ENCODE measurements around the gene SIMC1.

SIMC1 gene

GRCh38 chr5:176365351-176366231 is 127.4 kb downstream of the SIMC1 start, which contains the start of gene ARL10:
Gene ARL10, plus strand, starts transcription at chr5:176365487. Its CDS starts 77 bp downstream, at chr5:176365564.
- DNase-seq: peak; percentile 61

DNA sequence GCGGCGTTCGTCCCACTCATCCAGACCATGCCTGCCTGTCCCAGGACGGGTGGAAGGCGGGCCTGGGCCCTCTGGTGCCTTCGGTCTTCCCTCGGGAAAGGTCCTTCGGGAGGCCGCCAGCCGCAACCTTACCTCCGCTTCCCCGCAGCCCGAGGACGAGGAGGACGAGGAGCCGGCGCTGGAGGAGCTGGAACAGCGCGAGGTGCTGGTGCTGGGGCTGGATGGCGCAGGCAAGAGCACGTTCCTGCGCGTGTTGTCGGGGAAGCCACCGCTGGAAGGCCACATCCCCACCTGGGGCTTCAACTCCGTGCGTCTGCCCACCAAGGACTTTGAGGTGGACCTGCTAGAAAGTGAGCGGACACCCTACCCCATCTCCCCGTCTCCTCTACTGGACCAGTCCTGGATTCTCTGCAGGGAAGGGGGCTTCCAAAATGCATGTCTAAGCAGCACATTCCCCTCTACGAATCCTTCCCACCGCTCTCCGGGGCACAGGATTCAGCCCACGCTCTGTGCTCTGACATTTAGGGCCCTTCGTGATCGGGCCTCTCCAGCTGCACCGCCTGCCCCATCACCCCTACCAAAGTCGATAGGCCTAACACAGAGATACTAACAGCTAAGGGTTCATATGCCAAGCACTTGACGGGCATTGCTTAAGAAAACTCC is 128.1 kb downstream of the SIMC1 start:
- no peak for DNase-seq

GRCh38 chr5:176368726-176369125 is 130.5 kb downstream of the SIMC1 start:
- no peak for DNase-seq

DNA sequence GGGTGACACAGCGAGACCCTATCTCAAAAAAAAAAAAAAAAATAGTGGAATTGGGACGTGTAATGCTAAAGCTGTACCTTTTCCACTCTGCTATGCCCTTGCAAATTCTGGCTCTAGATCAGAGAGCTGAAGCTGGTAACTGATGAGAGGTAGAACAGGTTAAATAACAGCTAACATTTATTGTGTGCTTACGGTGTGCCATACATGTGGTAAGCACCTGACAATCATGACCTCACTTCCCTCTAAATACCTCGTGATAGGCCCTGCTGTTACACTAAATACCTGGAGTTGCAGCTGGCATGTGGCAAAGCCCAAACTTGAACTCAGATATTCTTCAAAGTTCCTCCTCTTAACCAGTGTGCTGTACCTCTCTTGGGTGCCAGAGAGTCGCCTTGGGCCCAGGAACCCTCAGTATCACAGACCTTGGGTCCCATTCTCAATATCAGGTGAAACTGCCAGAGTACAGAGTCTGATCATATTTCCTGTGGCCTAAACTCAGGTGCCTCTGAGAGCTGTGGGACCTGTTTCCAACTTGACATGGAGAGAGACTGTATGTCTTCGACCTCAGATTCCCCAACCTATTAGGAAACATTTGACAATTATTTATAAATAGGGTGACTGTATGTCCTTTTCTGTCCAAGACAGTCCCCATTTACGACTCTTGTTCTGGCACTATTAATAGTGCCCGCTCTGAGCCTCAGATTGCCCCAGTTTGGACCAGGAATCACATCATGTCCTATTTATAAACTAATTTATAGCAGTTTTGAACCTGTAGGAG is 131.9 kb downstream of the SIMC1 start:
- no peak for DNase-seq

DNA sequence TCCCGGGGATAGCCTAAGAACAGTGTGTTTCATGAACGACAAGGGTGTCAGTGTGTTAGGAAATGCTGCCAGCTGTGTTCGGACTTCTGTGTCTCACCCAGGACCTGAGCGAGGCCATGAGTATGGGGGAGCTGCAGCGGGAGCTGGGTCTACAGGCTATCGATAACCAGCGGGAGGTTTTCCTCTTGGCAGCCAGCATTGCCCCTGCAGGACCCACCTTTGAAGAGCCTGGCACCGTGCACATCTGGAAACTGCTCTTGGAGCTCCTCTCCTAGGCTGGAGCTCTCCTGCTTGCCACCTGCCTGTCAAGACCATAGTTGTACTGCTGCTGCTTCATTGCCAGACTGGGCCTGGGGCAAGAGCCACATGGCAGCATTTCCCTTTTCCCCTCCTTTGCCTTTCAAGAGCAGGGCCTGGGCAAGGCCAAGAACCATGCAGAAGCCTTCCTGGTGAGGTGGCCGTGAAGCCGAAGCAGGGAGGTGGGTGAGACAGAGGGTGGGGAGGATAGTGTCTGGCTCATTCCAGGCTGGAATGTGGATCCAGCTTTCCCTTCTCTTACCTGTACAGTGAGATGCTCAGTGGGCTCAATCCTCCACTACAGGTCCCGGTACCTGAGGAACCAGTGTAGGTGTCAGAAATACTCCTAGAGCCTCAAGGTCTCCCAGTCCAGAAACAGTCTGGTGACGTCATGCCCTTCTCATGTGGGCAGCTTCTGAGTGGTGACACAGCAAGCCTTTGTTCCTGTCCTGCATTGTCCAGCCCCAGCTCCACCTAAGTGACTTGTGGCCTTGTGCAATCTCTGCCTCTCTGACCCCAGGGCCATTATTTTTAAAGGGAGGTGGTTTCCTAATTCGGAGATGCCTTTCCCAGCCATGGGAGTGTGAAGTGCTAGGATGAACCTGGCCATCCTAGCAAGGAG is 133.7 kb downstream of the SIMC1 start:
- DNase-seq: no peak

GRCh38 chr5:176373100-176373818 is 135.0 kb downstream of the SIMC1 start:
- no peak for DNase-seq

DNA sequence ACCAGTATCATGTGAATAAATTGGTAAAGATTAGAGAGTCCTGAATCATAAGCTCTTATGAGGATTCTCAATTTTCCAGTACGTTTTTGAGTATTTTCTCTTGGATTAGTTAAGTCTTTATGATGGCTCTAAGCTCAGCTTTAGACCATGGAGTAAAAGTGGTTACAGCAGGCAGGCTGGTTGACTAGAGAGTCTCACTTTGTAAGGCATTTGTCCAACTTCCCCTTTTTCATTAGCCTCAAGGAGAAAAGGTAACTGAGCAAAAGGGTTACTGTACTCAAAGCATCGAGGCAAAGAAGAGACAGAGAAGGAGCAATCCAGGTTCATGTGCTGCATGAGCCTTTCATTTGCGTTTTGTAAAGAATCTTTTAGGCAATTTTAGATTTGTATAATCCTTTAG is 141.7 kb downstream of the SIMC1 start:
- no peak for DNase-seq

DNA sequence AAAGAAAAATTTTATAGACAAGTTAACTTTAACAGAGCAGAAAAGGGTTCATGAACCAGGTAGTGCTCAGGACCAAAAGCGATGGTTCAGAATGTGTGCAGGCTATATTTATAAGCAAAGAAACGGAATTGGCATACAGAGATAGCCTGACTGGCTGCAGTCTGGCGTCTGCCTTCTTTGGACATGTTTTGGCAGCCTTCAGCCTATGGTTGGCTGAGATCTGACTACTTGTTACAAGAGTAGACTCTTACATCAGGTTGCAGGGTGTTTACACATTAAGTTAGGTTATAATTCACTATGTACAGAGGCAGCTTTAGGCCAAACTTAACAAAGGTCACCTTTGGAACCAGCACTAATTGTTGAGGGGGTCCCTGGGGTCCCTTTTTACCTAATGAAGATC is 143.2 kb downstream of the SIMC1 start:
- no peak for DNase-seq

DNA sequence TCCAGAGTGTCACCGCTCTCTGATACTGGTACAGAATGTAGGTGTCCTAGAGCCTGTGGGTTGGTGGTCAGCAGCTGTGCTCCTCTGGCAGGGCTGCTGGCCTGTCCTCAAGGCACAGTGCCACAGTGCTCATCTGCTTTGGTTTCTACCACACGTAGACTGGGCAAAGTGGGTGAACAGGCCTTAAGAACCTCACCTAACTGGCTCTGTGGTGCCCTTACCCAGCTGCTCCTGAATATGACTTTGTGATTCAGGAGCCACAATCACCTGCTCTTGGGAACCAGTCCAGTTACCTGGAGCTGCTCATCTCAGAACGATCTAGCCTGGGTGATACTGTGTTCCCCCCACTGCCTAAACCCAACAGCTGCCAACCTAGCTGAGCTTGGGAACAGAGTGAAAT is 143.8 kb downstream of the SIMC1 start:
- DNase-seq: no peak

DNA sequence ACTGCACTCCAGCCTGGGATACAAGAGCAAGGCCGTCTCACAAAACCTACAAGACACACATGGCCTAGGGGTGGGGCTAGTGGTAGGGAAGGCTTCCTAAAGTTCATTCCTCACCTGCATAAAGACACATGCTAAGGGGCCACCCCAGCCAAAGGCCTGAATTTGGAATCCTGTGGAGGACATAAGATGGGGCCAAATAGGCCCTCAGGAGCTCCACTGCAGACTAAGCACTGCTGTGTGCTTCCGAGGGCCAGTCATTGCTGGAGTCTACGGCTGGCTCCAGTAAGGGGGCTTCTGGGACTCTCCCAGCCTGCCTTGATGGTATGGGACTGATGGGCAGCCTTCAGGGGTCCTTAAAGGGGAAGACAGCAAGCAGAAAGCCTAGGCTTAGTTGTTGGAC is 144.5 kb downstream of the SIMC1 start:
- no peak for DNase-seq

DNA sequence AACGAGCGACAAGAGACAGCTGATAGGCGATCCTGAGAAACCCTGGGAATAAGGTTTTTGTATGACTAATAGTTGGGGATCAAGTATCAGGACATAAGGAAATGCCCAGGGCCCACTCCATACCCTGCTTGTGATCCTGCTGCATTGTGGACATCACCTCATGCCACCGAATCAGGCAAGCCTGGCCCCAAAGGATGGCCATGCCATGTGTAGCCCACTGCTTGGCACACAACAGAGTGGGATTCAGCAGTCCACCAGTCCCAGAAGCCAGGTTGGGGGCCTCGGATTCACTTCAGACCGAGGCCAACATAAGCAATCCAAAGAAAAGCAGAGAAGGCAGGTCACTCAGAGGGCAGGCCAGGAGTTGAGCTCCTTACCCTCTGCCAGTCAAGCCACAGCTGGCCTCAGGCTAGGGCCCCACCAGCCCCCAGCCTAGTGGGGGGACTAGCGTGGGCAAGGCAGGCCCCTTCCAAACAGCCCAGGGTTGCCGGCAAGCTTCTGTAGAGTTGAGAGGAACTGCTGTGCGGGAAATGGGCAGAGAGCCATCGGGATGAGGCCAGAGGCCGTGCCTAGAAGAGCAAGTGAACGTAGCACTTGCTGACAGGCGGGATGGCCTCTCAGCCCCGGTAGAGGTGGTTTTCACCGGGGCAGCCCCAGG is 145.2 kb downstream of the SIMC1 start:
- DNase-seq: no peak

- DNase-seq: no peak
These were observed 145.7 kb downstream of the SIMC1 start for GRCh38 chr5:176383961-176384360.

DNA sequence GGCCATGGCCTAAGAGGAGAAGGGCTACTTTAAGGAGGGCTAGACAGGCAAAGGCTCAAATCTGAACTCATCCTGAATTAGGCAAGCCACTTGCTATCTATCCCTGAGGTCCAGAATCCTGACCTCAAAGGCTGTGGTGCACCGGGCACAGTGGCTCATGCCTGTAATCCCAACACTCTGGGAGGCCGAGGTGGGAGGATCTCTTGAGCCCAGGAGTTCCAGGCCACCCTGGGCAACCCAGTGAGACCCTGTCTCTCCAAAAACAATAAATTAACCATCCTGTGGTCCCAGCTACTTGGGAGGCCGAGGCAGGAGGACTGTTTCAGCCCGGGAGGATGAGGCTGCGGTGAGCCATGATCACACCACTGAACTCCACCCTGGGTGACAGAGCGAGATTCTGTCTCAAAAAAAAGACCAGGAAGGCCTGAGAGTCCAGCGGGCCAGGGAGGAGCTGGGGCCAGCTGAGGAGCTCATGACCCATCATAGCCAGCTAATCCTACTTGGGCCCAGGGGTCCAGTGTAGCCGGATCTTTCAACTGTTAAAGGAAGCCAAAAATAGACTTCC is 146.2 kb downstream of the SIMC1 start:
- DNase-seq: no peak

- DNase-seq: no peak
These were observed 146.8 kb downstream of the SIMC1 start for GRCh38 chr5:176384991-176385390.

- no peak for DNase-seq
These were observed 148.3 kb downstream of the SIMC1 start for GRCh38 chr5:176386491-176386890.

DNA sequence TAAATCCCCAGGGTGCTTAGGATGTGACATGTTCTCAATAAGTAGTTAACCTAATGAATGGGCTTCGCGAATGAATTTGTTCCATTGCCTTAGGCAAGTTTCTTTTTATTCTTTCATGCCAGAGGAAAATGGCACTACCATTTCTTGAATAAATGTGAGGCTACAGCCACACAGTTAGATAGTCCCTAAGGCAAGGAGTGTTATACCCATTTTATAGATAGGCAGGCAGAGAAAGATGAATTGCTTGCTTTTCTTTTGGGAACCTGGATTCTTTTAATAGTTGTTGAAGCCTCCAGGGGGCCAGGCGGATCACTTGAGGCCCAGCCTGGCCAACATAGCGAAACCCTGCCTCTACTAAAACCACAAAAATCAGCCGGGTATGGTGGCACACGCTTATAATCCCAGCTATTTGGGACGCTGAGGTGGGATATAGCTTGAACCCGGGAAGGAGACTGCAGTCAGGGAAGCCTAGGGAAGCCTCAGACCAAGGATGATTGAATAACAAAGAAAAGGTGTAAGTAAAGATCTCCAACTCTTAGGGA is 149.2 kb downstream of the SIMC1 start:
- DNase-seq: no peak

DNA sequence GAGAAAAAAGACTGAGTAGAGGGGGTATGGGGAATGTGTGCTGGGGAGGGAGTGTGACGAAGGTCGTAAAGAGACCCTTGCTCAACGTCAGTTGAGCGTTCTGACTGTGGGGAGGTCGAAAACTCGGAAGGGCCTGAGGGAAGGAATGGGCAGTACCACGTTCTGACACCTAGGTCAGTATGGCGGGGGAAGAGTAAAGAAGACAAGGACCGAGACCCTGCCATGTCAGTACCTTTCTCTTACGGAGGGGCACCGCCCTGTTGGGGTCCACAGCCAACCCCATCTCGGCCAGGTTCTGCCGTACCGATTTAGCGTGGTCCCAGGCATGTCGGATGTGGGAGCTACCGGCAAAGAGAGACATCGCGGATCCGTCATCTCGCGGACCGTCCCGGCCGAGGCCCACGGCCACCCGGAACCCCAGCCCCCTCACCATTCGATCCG is 149.8 kb downstream of the SIMC1 start:
- no peak for DNase-seq

- peak; percentile 99 for DNase-seq
These were observed 150.4 kb downstream of the SIMC1 start, which contains the start of the genes HIGD2A and NOP16 for GRCh38 chr5:176388444-176389134. Gene HIGD2A, plus strand, starts transcription at chr5:176388751. Its CDS starts 69 bp downstream, at chr5:176388820. Gene NOP16, minus strand, starts transcription at chr5:176388598. Its CDS starts 59 bp downstream, at chr5:176388539.

All from CD4-positive, alpha-beta T cell treated with Interleukin-10 for 1 hour (primary cell).